ENCODE results near the gene IMMP2L. TPM values are rescaled to one million over a fixed set of nuclear protein-coding genes. Genes with fewer than 3 reads are reported as not detected.
A peak's percentile ranks its signal among the peaks of the same experiment; 100 is the strongest.

IMMP2L gene
- polyA plus RNA-seq, 2 of the 4 experiments (the other 2 are of a cell fraction), result 16.1 to 23.8 TPM

- no peak overlapping the region for H3K4me3 ChIP-seq
- H3K9me3 ChIP-seq, result no peaks in the 10 kb centered on the region
- DNase-seq (ENCODE audit: low read depth in 1 of 2, low spot score in 1 of 2) (no peak), FAIRE-seq (no peak), ATAC-seq (no peak)
- no peak for TF ChIP-seq HDAC2 (IDR thresholded peaks at IDR 0.05)
- TF ChIP-seq, protein P1, sequence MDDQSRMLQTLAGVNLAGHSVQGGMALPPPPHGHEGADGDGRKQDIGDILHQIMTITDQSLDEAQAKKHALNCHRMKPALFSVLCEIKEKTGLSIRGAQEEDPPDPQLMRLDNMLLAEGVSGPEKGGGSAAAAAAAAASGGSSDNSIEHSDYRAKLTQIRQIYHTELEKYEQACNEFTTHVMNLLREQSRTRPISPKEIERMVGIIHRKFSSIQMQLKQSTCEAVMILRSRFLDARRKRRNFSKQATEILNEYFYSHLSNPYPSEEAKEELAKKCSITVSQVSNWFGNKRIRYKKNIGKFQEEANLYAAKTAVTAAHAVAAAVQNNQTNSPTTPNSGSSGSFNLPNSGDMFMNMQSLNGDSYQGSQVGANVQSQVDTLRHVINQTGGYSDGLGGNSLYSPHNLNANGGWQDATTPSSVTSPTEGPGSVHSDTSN (IDR thresholded peaks at IDR 0.05), result no peak
- TF ChIP-seq, protein P2, sequence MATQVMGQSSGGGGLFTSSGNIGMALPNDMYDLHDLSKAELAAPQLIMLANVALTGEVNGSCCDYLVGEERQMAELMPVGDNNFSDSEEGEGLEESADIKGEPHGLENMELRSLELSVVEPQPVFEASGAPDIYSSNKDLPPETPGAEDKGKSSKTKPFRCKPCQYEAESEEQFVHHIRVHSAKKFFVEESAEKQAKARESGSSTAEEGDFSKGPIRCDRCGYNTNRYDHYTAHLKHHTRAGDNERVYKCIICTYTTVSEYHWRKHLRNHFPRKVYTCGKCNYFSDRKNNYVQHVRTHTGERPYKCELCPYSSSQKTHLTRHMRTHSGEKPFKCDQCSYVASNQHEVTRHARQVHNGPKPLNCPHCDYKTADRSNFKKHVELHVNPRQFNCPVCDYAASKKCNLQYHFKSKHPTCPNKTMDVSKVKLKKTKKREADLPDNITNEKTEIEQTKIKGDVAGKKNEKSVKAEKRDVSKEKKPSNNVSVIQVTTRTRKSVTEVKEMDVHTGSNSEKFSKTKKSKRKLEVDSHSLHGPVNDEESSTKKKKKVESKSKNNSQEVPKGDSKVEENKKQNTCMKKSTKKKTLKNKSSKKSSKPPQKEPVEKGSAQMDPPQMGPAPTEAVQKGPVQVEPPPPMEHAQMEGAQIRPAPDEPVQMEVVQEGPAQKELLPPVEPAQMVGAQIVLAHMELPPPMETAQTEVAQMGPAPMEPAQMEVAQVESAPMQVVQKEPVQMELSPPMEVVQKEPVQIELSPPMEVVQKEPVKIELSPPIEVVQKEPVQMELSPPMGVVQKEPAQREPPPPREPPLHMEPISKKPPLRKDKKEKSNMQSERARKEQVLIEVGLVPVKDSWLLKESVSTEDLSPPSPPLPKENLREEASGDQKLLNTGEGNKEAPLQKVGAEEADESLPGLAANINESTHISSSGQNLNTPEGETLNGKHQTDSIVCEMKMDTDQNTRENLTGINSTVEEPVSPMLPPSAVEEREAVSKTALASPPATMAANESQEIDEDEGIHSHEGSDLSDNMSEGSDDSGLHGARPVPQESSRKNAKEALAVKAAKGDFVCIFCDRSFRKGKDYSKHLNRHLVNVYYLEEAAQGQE (IDR thresholded peaks at IDR 0.05), result no peak
- TF ChIP-seq GATA3 (IDR thresholded peaks at IDR 0.05; ENCODE audit: borderline replicate concordance), result no peak
- TF ChIP-seq POLR2AphosphoS2 (conservative IDR thresholded peaks at IDR 0.05; ENCODE audit: low read length), result no peak
- TF ChIP-seq MAFK (IDR thresholded peaks at IDR 0.05; ENCODE audit: partially characterized antibody), result peak; percentile 93
- TF ChIP-seq JUN (IDR thresholded peaks at IDR 0.05), result no peak
- H3K4me1 ChIP-seq, result no peaks in the 10 kb centered on the region
- POLR2A ChIA-PET, result no interaction called here
- no peak overlapping the region for H3K27ac ChIP-seq
- CTCF ChIA-PET, result no interaction called here
- 59% methylated on average over 3 of the region's 3 CpGs for WGBS (ENCODE audit: missing lambda C conversion rate)
- H3K4me2 ChIP-seq, result no peak overlapping the region
These were observed 797.4 kb downstream of the IMMP2L start for GRCh38 chr7:110764852-110765251.

DNA sequence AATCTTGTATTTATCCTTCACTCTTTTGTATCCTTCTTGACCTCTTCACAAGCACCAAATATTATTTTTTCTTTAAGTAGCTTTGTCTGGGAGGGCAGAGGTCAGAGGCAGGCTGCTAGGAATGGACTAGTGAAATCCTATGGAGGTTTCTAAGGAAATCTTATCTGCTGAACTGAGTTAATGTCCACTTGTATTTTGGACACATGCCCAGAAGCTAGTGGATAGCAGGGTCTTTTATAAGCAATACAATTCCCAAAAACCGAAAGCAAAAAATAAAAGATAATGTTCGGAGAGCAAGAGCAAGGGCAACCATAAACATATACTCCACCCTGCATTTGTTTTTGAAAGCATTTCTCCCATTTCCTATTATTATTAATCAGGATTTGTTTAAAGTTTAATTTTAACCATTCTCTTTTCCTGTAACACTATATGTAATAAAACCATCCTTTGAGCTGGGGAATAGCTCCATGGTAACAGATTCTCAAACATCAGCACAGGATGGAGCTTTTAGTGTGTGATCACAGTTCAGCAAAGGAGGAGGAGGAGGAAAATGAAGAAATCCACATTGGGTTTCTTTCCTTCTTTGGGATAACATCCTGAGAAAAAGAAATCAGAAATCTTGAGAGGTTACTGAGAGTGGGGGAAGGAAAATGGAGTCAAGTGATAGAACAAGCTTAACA is 799.6 kb downstream of the IMMP2L start:
- H3K27ac ChIP-seq, result no peak overlapping the region
- no peak overlapping the region for H3K4me3 ChIP-seq
- DNase-seq (ENCODE audit: low read depth in 1 of 2, low spot score in 1 of 2) (no peak), ATAC-seq (no peak), FAIRE-seq (no peak)
- WGBS (ENCODE audit: missing lambda C conversion rate), result 75% methylated on average over 2 of the region's 2 CpGs
- ChIA-PET POLR2A (no interaction called here), CTCF (interaction anchor here (1.3 kb wide), 1 partner anchor 10 kb away, joined by 3 read pairs; no protein-coding TSS in a partner anchor)
- no peaks in the 10 kb centered on the region for H3K4me1 ChIP-seq
- H3K9me3 ChIP-seq, result no peaks in the 10 kb centered on the region
- TF ChIP-seq ZFP36 (IDR thresholded peaks at IDR 0.05; ENCODE audit: borderline replicate concordance, partially characterized antibody), result no peak
- TF ChIP-seq SREBF2 (IDR thresholded peaks at IDR 0.05), result no peak
- TF ChIP-seq MYC (IDR thresholded peaks at IDR 0.05; ENCODE audit: borderline replicate concordance, low read length), result no peak
- TF ChIP-seq TP53 (CRISPR knock-in tag; IDR thresholded peaks at IDR 0.05), result no peak
- TF ChIP-seq FOXS1 (CRISPR knock-in tag; IDR thresholded peaks at IDR 0.05), result no peak
- TF ChIP-seq KDM1A (IDR thresholded peaks at IDR 0.05; ENCODE audit: low read depth), result no peak
- no peak for TF ChIP-seq ELK1 (IDR thresholded peaks at IDR 0.05; ENCODE audit: low read depth, low read length)
- TF ChIP-seq RAD21 (conservative IDR thresholded peaks at IDR 0.05 in 1 of 2, IDR thresholded peaks at IDR 0.05 in 1 of 2), result no peak
- no peak for TF ChIP-seq CBX2 (IDR thresholded peaks at IDR 0.05; ENCODE audit: borderline replicate concordance, low read depth)
- TF ChIP-seq, protein P3, sequence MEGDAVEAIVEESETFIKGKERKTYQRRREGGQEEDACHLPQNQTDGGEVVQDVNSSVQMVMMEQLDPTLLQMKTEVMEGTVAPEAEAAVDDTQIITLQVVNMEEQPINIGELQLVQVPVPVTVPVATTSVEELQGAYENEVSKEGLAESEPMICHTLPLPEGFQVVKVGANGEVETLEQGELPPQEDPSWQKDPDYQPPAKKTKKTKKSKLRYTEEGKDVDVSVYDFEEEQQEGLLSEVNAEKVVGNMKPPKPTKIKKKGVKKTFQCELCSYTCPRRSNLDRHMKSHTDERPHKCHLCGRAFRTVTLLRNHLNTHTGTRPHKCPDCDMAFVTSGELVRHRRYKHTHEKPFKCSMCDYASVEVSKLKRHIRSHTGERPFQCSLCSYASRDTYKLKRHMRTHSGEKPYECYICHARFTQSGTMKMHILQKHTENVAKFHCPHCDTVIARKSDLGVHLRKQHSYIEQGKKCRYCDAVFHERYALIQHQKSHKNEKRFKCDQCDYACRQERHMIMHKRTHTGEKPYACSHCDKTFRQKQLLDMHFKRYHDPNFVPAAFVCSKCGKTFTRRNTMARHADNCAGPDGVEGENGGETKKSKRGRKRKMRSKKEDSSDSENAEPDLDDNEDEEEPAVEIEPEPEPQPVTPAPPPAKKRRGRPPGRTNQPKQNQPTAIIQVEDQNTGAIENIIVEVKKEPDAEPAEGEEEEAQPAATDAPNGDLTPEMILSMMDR (IDR thresholded peaks at IDR 0.05), result no peak
- no peak for TF ChIP-seq HDAC2 (IDR thresholded peaks at IDR 0.05)
- TF ChIP-seq HOXA7 (CRISPR knock-in tag; IDR thresholded peaks at IDR 0.05), result no peak
- TF ChIP-seq NR3C1 (IDR thresholded peaks at IDR 0.05), result no peak
- no peak for TF ChIP-seq ZSCAN20 (CRISPR knock-in tag; IDR thresholded peaks at IDR 0.05)
- no peak for TF ChIP-seq MAFK (IDR thresholded peaks at IDR 0.05; ENCODE audit: partially characterized antibody)
- no peak overlapping the region for H3K4me2 ChIP-seq

Measured in A549 (cell line).